IPS-20b (cell line): ENCODE results near the gene CCDC93.

Experiments
- H3K27ac ChIP-seq: one replicate; pipeline ENCODE4 v1.5.1; 2013; ENCODE audit warnings: low read length
- H3K27me3 ChIP-seq: 2 replicates; pipeline ENCODE4 v1.6.1; 2013; ENCODE audit warnings: mild to moderate bottlenecking, low read length, inconsistent platforms; ENCODE audit not compliant: insufficient read depth
- H3K36me3 ChIP-seq: 2 replicates; pipeline ENCODE4 v1.6.1; 2013; ENCODE audit warnings: low read depth, mild to moderate bottlenecking, inconsistent platforms, low read length, moderate library complexity; ENCODE audit not compliant: insufficient read depth
- H3K4me1 ChIP-seq: 2 replicates; pipeline ENCODE4 v1.6.1; 2013; ENCODE audit warnings: mild to moderate bottlenecking, control low read depth, inconsistent platforms, low read length, moderate library complexity; ENCODE audit not compliant: insufficient read depth
- H3K4me3 ChIP-seq: 2 replicates; pipeline ENCODE4 v1.5.1; 2013; ENCODE audit warnings: mild to moderate bottlenecking, low read length, inconsistent platforms
- H3K9ac ChIP-seq: 2 replicates; pipeline ENCODE4 v1.6.1; 2013; ENCODE audit warnings: low read depth, mild to moderate bottlenecking, inconsistent platforms, low read length, moderate library complexity
- H3K9me3 ChIP-seq: 2 replicates; pipeline ENCODE4 v1.6.1; 2013; ENCODE audit warnings: mild to moderate bottlenecking, low read depth, low read length, inconsistent platforms; ENCODE audit not compliant: insufficient read depth

The CCDC93 gene

DNA sequence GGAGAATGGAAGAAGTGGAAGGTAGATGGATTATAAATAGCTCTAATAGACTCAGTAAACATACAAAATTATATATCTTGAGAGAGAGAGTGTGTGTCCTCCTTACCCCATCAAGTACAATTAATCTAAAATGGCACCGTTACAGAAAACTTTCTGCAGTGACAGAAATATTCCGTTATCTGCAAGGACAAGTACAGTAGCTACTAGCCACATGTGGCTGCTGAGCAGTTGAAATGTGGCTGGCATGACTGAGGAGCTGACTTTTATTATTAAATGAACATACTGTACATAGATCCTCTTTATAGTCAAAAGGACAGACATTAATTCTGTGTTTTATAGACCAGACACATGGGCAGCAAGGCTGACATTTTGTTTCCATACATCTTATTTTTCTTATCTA is 7.0 kb downstream of the CCDC93 start:
- H3K9ac ChIP-seq: no peak overlapping the region
- H3K4me1 ChIP-seq: no peaks in the 10 kb centered on the region
- H3K4me3 ChIP-seq: no peak overlapping the region
- no peak overlapping the region for H3K27ac ChIP-seq
- H3K9me3 ChIP-seq: no peaks in the 10 kb centered on the region
- no peaks in the 10 kb centered on the region for H3K27me3 ChIP-seq
- H3K36me3 ChIP-seq: peaks cover 58% of the 10 kb centered on the region

DNA sequence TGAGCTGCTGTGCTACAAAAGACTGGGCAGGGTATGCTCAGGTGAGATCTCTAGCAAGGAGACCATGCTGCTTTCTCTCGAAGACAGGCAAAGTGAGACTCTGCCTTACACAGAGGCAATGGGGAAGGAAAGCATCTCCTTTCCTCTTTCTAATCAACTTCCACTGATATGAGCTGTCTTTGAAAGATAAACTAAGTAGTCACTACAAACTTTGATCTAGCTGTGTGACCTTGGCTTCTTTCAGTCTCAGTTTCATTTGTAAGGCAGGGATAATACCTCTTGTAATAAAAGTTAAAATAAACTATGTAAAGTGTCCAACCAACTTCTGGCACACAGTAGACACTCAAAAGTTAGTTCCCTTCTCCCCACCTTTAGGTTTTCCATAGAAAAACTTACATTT is 7.5 kb downstream of the CCDC93 start:
- Histone ChIP-seq H3K9ac (no peak overlapping the region), H3K27ac (no peak overlapping the region), H3K27me3 (no peaks in the 10 kb centered on the region), H3K4me3 (no peak overlapping the region), H3K9me3 (no peaks in the 10 kb centered on the region), H3K4me1 (no peaks in the 10 kb centered on the region), H3K36me3 (peaks cover 63% of the 10 kb centered on the region)

DNA sequence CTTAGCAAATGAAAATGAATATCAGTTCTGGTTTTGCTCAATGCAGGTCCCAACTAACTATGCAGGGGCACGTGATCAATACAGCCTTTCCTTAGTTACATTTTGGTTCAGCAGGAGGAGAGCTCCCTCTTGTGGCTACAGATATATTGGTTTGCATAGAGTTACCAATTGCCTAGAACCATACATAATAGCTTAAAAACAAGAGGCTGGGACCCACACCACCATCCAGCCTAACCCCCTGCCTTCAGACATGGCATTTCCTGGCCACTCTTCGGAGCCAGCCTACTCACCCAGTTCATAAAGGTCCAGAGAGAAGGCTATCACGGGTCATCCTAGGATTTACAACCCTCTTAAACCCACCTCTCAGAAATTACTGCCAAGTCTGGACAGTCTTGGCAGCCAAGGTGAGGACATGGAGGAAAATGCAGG is 10.5 kb downstream of the CCDC93 start:
- H3K9me3 ChIP-seq: no peaks in the 10 kb centered on the region

DNA sequence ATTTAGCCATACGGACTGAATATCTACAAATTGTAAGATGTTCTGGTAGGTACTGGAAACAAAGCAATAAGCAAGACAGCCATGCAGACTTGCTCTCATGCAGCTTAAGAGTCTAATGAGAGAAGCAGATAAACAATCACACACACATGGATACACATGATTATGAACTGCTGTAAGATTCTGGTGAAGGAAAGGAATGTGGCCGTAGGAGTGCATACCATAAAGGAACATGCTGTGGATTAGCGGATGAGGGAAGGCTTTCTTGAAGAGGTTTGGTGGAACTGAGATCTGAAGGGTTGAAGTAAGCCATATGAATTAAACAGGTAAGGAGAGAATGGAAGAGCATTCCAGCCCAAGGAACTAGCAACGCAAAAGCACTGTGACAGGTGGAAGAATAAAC is 13.8 kb downstream of the CCDC93 start:
- no peak overlapping the region for H3K4me3 ChIP-seq
- no peak overlapping the region for H3K27ac ChIP-seq
- no peaks in the 10 kb centered on the region for H3K4me1 ChIP-seq
- no peaks in the 10 kb centered on the region for H3K9me3 ChIP-seq
- no peaks in the 10 kb centered on the region for H3K27me3 ChIP-seq
- H3K36me3 ChIP-seq: peaks cover 88% of the 10 kb centered on the region
- no peak overlapping the region for H3K9ac ChIP-seq

More for the DNA sequence above, 10.5 kb downstream of the CCDC93 start:
- peaks cover 86% of the 10 kb centered on the region for H3K36me3 ChIP-seq
- H3K27me3 ChIP-seq: no peaks in the 10 kb centered on the region
- H3K4me3 ChIP-seq: no peak overlapping the region
- H3K9ac ChIP-seq: no peak overlapping the region
- H3K4me1 ChIP-seq: no peaks in the 10 kb centered on the region
- no peak overlapping the region for H3K27ac ChIP-seq

DNA sequence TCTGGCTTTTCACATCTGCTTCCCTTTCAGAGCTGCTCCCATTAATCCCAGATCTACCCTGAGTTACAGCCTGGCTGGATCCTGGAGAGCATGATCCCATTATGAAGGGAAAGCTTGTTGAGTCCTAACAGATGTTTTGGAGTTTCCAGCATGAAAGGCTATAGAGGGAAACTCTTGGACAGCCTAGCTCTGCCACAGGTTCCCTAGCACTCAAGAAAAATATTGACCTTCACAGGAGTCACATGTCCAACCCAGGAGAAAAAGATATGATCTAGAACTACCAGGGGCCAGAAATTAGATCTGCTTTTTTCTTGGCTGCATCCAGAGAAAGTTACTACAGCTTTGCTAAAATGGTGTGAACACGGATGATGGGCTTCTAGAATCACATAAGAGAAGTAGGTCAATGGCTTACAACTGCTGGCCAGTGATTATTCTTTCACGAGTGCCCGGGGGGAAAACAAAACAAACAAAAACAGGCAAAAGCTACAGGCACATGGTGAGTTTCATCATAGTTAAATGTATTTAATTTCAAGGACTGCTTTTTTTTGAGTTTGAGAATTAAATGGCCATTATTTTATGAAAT is 15.9 kb downstream of the CCDC93 start:
- Histone ChIP-seq H3K36me3 (peaks cover 89% of the 10 kb centered on the region), H3K9ac (no peak overlapping the region)

DNA sequence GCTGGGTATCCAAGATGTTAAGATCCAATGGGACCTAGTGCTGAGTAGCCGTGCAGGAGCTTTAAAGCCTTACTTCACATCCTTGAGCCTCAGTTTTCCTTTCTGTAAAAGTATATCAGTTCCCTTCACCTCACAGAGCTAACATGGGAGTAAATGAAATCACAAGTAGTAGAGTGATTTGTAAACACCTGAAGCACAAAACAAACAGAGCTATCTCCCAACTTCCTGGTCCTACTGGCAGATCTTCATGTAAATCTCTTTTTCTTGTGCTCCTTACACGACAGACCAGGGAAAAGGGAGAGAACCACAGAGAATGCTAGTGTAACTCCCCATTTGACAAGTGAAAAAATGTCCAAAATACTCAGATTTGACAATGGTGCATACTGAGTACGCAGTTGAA is 17.3 kb downstream of the CCDC93 start:
- Histone ChIP-seq H3K27me3 (no peaks in the 10 kb centered on the region), H3K9ac (no peak overlapping the region), H3K4me3 (no peak overlapping the region), H3K9me3 (no peaks in the 10 kb centered on the region), H3K36me3 (peaks cover 80% of the 10 kb centered on the region), H3K4me1 (no peaks in the 10 kb centered on the region), H3K27ac (no peak overlapping the region)

More for the DNA sequence above, 15.9 kb downstream of the CCDC93 start:
- Histone ChIP-seq H3K4me3 (no peak overlapping the region), H3K27ac (no peak overlapping the region), H3K27me3 (no peaks in the 10 kb centered on the region), H3K9me3 (no peaks in the 10 kb centered on the region), H3K4me1 (no peaks in the 10 kb centered on the region)

DNA sequence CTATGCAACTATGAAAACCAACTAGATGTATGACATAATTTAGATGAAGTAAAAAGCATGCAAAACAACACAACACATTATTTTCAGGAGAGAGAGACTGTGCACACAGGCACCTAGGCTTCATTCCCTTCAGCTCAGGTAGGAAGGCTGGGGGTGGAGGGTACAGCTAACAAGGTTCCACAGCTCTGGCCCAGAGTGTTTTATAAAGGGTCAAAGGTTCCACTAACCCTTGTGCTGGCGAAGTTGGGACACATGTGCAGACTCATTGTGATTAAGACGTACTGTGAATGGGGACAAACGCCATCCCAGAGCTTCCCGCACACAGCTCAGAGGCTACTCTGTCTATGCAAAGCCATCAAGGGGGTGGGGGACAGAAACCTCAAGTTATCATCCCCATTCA is 19.1 kb downstream of the CCDC93 start:
- Histone ChIP-seq H3K36me3 (peaks cover 74% of the 10 kb centered on the region), H3K9me3 (no peaks in the 10 kb centered on the region), H3K9ac (no peak overlapping the region), H3K27me3 (no peaks in the 10 kb centered on the region), H3K27ac (no peak overlapping the region), H3K4me1 (no peaks in the 10 kb centered on the region), H3K4me3 (no peak overlapping the region)

DNA sequence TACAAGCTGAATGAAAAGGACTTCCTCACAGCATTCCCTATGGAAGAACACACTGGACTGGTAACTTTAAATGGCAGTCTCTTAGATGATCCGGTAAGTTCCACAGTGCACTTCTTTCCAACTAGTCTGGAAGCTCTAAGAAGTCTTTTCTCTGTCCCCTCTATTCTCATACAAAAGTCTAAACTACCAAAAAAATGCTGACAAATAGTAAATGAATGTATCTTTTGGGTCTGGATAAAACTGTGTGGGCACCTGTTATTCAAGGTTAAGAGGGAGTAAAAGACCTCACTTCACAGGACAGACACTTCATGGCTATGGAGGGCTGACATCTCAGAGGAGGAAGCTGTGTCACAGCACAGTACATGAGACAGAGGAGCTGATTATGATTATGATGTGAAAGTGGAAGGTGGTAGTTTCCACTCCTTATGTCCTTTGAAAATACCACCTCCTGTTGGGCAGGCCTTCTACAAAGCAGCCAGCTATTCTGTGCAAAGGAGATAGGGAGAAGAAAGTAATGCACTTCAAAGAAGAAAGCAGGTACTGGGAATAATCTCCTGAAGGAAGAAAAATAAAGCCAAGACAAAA is 23.9 kb downstream of the CCDC93 start:
- Histone ChIP-seq H3K4me1 (no peaks in the 10 kb centered on the region), H3K36me3 (peaks cover 35% of the 10 kb centered on the region), H3K4me3 (no peak overlapping the region), H3K27me3 (no peaks in the 10 kb centered on the region), H3K9ac (no peak overlapping the region), H3K9me3 (no peaks in the 10 kb centered on the region), H3K27ac (no peak overlapping the region)

DNA sequence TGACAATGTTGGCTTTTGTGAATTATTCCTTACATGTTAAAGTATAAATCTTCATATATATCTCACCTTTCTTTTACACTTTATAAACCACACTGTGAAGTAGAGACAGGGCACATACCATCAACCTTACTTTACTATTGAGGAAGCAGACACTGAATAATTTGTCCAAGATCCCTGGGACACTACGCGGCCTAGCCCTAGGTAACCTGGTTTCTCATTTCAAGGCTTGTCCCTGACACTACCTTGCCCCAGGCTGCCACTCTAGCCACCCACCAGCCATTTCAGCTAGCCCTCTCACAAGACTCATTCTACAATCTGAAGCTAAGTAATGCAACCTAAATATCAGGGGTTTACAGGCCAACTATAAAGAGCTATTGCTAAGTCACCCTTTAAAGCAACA is 26.7 kb downstream of the CCDC93 start:
- H3K27ac ChIP-seq: no peak overlapping the region
- H3K36me3 ChIP-seq: peaks cover 29% of the 10 kb centered on the region
- H3K4me3 ChIP-seq: no peak overlapping the region
- H3K27me3 ChIP-seq: no peaks in the 10 kb centered on the region
- H3K4me1 ChIP-seq: no peaks in the 10 kb centered on the region
- no peak overlapping the region for H3K9ac ChIP-seq
- H3K9me3 ChIP-seq: no peaks in the 10 kb centered on the region

DNA sequence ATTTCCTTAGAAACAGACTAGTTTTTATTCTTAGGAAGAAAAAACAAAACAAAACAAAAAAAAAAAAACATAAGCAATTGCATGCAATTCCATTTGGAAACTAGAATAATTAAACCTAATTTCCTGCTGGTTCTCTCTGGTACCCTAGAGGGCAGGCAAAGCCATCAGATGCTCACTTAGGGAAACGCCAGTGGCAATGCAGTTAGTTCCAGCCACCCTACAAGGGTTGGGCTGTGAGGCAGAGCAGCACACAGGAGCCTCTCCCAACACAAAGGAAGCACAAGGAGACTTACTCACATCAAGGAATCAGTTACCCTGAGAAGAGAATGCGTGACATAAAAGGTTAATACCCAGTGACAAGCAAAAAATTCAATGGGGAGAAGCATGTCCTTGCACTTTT is 28.8 kb downstream of the CCDC93 start:
- no peaks in the 10 kb centered on the region for H3K27me3 ChIP-seq
- peaks cover 6% of the 10 kb centered on the region; the same call in 1 of the 2 replicates for H3K4me1 ChIP-seq
- no peak overlapping the region for H3K4me3 ChIP-seq
- H3K9ac ChIP-seq: no peak overlapping the region
- H3K27ac ChIP-seq: no peak overlapping the region
- H3K9me3 ChIP-seq: no peaks in the 10 kb centered on the region
- peaks cover 23% of the 10 kb centered on the region for H3K36me3 ChIP-seq

DNA sequence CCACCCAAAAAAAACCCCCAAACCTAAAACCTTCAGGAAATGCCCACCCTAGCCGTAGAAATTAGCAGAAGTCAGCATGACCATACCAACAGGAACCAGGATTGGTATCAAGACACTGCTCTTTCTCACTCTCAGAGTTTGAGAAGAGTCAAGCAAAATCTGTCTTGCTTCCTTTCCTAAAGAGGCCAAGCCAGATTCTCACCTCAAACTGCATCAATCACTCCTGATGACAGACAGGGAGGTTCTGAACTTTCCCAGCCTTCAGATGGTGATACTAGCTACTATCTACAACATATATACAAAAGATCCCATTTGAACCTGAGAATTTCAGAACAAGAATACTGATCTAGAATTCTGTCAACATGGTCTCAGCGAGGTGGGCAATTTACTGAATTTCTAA is 29.7 kb downstream of the CCDC93 start:
- peaks cover 19% of the 10 kb centered on the region for H3K36me3 ChIP-seq
- no peak overlapping the region for H3K4me3 ChIP-seq

DNA sequence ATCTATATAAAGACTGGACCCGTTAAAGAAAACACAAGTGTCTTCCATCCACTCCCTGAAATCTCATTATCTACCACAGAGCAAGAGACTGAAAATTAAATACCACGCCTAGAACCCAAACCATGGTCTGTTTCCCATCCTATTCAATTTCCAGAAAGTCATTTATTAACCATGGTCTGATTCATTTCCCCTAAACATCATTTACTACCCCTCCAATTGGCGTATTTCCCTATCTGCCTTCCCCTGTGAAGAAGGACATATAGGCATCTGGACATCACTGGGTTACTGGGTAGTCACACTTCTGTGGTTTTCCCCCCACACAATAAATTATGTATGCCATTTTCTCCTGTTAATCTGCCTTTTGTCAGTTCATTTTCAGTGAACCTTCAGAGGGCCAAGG is 30.8 kb downstream of the CCDC93 start:
- Histone ChIP-seq H3K27me3 (no peaks in the 10 kb centered on the region), H3K36me3 (peaks cover 24% of the 10 kb centered on the region), H3K27ac (no peak overlapping the region)

More for the DNA sequence above, 29.7 kb downstream of the CCDC93 start:
- no peak overlapping the region for H3K27ac ChIP-seq
- H3K9me3 ChIP-seq: no peaks in the 10 kb centered on the region
- H3K27me3 ChIP-seq: no peaks in the 10 kb centered on the region
- H3K4me1 ChIP-seq: peaks cover 7% of the 10 kb centered on the region; the same call in 1 of the 2 replicates
- no peak overlapping the region for H3K9ac ChIP-seq

More for the DNA sequence above, 30.8 kb downstream of the CCDC93 start:
- Histone ChIP-seq H3K9me3 (no peaks in the 10 kb centered on the region), H3K4me1 (peaks cover 7% of the 10 kb centered on the region; the same call in 1 of the 2 replicates), H3K9ac (no peak overlapping the region), H3K4me3 (no peak overlapping the region)
